A673 (cell line): ENCODE results near the gene TRPC3. TPM values are rescaled to one million over a fixed set of nuclear protein-coding genes. Genes with fewer than 3 reads are reported as not detected.

Source experiments
- Bru-seq: library from RNA; stranded (reverse); fragments of 400-500 nt; gene quantifications from one replicate; lab custom pipeline; 2021; lab: Mats Ljungman, UMichigan
- BruChase-seq, 2 experiments: library from RNA; stranded (reverse); fragments of 400-500 nt; gene quantifications; one replicate each; lab custom pipeline; 2021; lab: Mats Ljungman, UMichigan
- BruUV-seq: library from RNA; stranded (reverse); fragments of 400-500 nt; replicated peaks from 2 replicates; lab custom pipeline; 2021; lab: Mats Ljungman, UMichigan
- CTCF ChIA-PET: fragments of 300-600 bp; sonication (Branson Sonifier 250); formaldehyde crosslinking; loops from one replicate; lab custom pipeline; 2022; ENCODE audit warnings: antibody characterized with exemption; lab: Charles Lee
- POLR2A ChIA-PET: fragments of 300-600 bp; sonication (Branson Sonifier 250); formaldehyde crosslinking; loops from one replicate; lab custom pipeline; 2022; ENCODE audit warnings: antibody characterized with exemption; ENCODE audit not compliant: low non-redundant PET; lab: Charles Lee
- DNase-seq: peaks from one replicate; pipeline ENCODE4 v3.0.0-alpha.2; 2015; ENCODE audit warnings: low spot score
- H3K27ac ChIP-seq: fragments of 200-600 bp; sonication (generic); 2 replicates; pipeline ENCODE4 v1.5.1; 2016; ENCODE audit warnings: mixed run types, low read depth, mild to moderate bottlenecking, mixed read lengths, antibody characterized with exemption, low read length; ENCODE audit not compliant: poor library complexity, severe bottlenecking
- H3K27me3 ChIP-seq: fragments of 200-600 bp; sonication (generic); replicated peaks from 2 replicates; pipeline ENCODE4 v1.6.1; 2017; ENCODE audit warnings: mixed run types, low read depth, mild to moderate bottlenecking, mixed read lengths, antibody characterized with exemption, low read length; ENCODE audit not compliant: insufficient read depth, poor library complexity
- H3K36me3 ChIP-seq: fragments of 200-600 bp; sonication (generic); 2 replicates; pipeline ENCODE4 v1.6.1; 2016; ENCODE audit warnings: mixed run types, mild to moderate bottlenecking, mixed read lengths, antibody characterized with exemption, low read length; ENCODE audit not compliant: insufficient read depth, poor library complexity, severe bottlenecking
- H3K4me1 ChIP-seq: fragments of 200-600 bp; sonication (generic); 2 replicates; pipeline ENCODE4 v1.6.1; 2017; ENCODE audit warnings: mixed run types, mild to moderate bottlenecking, mixed read lengths, antibody characterized with exemption, low read length; ENCODE audit not compliant: insufficient read depth, poor library complexity, severe bottlenecking
- H3K4me3 ChIP-seq: fragments of 200-600 bp; sonication (generic); 2 replicates; pipeline ENCODE4 v1.5.1; 2016; ENCODE audit warnings: low read depth, mixed run types, mild to moderate bottlenecking, mixed read lengths, low read length; ENCODE audit not compliant: poor library complexity, severe bottlenecking
- H3K9me3 ChIP-seq: fragments of 200-600 bp; sonication (generic); 2 replicates; pipeline ENCODE4 v1.6.1; 2016; ENCODE audit warnings: mixed run types, low read depth, mild to moderate bottlenecking, mixed read lengths, antibody characterized with exemption, low read length; ENCODE audit not compliant: poor library complexity, severe bottlenecking
- CTCF ChIP-seq: fragments of 300-800, 200-600 bp; sonication (generic); conservative IDR thresholded peaks from 2 replicates; pipeline ENCODE4 v1.5.1; 2017; ENCODE audit warnings: low read depth, mild to moderate bottlenecking, antibody characterized with exemption, low read length, moderate library complexity, mixed read lengths
- EZH2 ChIP-seq: fragments of 200-600 bp; sonication (generic); IDR thresholded peaks from 2 replicates; pipeline ENCODE4 v1.6.1; 2017; ENCODE audit warnings: borderline replicate concordance, low read depth, mild to moderate bottlenecking, mixed read lengths, antibody characterized with exemption, low read length; ENCODE audit not compliant: poor library complexity, severe bottlenecking
- intact Hi-C: fragments of 100-400 bp; cut with micrococcal nuclease; formaldehyde crosslinking; loops from one replicate; pipeline ENCODE4 v1.10.0; 2022; ENCODE audit not compliant: unreplicated experiment
- long read RNA-seq: library from polyadenylated mRNA; stranded (forward); transcript quantifications from one replicate; pipeline ENCODE4 v2.0.0, GENCODE V29; 2022
- total RNA-seq: library from RNA; stranded (reverse); gene quantifications from 2 replicates; pipeline ENCODE4 v1.2.3, GENCODE V29; 2021

TRPC3 gene
- 0.24 and 0.28 TPM in 2 replicates for total RNA-seq
- Bru-seq, nascent RNA = percentile 20 among the genes with signal in this experiment
- percentile 27 among the genes with signal in this experiment for BruChase-seq, experiment 1, labeled RNA remaining after a 2-hour chase
- percentile 12 among the genes with signal in this experiment for BruChase-seq, experiment 2, labeled RNA remaining after a 6-hour chase
- long read RNA-seq, partial matches to known transcripts = 0 of 2 reads
- long read RNA-seq, other reads (novel, unspliced or antisense) = 0 of 2 reads

- no peaks in the 10 kb centered on the region for H3K4me1 ChIP-seq
- CTCF ChIA-PET = no interaction called here
- H3K27ac ChIP-seq = no peak within 1 kb of the TSS
- H3K9me3 ChIP-seq = no peaks in the 10 kb centered on the region
- H3K36me3 ChIP-seq = no peaks in the 10 kb centered on the region
- BruUV-seq = no TSS peak
- POLR2A ChIA-PET = no interaction called here
- peaks cover 40% of the 10 kb centered on the region for H3K27me3 ChIP-seq
- DNase-seq = peak; percentile 30
- H3K4me3 ChIP-seq = peak within 1 kb of the TSS; percentile 54
- TF ChIP-seq CTCF (no peak), EZH2 (peak; percentile 36)
- intact Hi-C loops = loop anchor here (5.0 kb wide), 2 partner anchors 266 to 501 kb away; no protein-coding TSS in a partner anchor
Measured at GRCh38 chr4:121951521-121952110, at the start of gene TRPC3. TRPC3 (minus strand) TSS chr4:121952060; CDS start chr4:121951680, 380 bp downstream.

GRCh38 chr4:122000849-122001248, 49.0 kb upstream of the TRPC3 start:
- CTCF ChIA-PET = no interaction called here
- POLR2A ChIA-PET = no interaction called here
- DNase-seq = no peak
- Histone ChIP-seq H3K4me3 (no peak overlapping the region), H3K36me3 (no peaks in the 10 kb centered on the region), H3K9me3 (no peaks in the 10 kb centered on the region), H3K27ac (no peak overlapping the region), H3K27me3 (no peaks in the 10 kb centered on the region), H3K4me1 (no peaks in the 10 kb centered on the region)
- TF ChIP-seq EZH2 (no peak), CTCF (no peak)
- intact Hi-C loops = no loop called here
- no TSS peak for BruUV-seq

GRCh38 chr4:121998024-121998423, 46.2 kb upstream of the TRPC3 start:
- DNase-seq = peak; percentile 48
- Histone ChIP-seq H3K9me3 (no peaks in the 10 kb centered on the region), H3K4me1 (no peaks in the 10 kb centered on the region), H3K27me3 (no peaks in the 10 kb centered on the region), H3K4me3 (no peak overlapping the region), H3K36me3 (no peaks in the 10 kb centered on the region), H3K27ac (no peak overlapping the region)
- intact Hi-C loops = no loop called here
- TF ChIP-seq EZH2 = no peak
- TF ChIP-seq CTCF = peak; percentile 42; the same call in 1 of the 2 replicates
- CTCF ChIA-PET = interaction anchor here (0.9 kb wide), 1 partner anchor 47 kb away, joined by 3 read pairs; no protein-coding TSS in a partner anchor
- no TSS peak for BruUV-seq
- POLR2A ChIA-PET = no interaction called here
